GM18520 (cell line): ENCODE results near the gene BNIP3.

ENCODE experiments used
- ATAC-seq: cut with Tn5 transposase; IDR thresholded peaks from one replicate; pipeline ENCODE4 v1.9.1; 2021; ENCODE audit not compliant: unreplicated experiment

Gene BNIP3

GRCh38 chr10:131981429-131982184 is at the start of gene BNIP3:
TSS of gene BNIP3 (minus strand) at chr10:131981923. CDS start at chr10:131981806, 117 bp downstream.
- ATAC-seq: peak; percentile 88

GRCh38 chr10:132030898-132031463 is 49.3 kb upstream of the BNIP3 start:
- no peak for ATAC-seq

- no peak for ATAC-seq
Measured at GRCh38 chr10:132028706-132029105, 47.0 kb upstream of the BNIP3 start.

- no peak for ATAC-seq
Measured at GRCh38 chr10:132027423-132027983, 45.8 kb upstream of the BNIP3 start.

- ATAC-seq: peak; percentile 64
Measured at GRCh38 chr10:132023092-132023811, 41.5 kb upstream of the BNIP3 start.

GRCh38 chr10:132022241-132022640 is 40.5 kb upstream of the BNIP3 start:
- ATAC-seq: no peak

- no peak for ATAC-seq
Measured at GRCh38 chr10:132021504-132022143, 39.9 kb upstream of the BNIP3 start.

GRCh38 chr10:132021046-132021445 is 39.3 kb upstream of the BNIP3 start:
- no peak for ATAC-seq

GRCh38 chr10:132020456-132020855 is 38.7 kb upstream of the BNIP3 start:
- no peak for ATAC-seq

GRCh38 chr10:132019366-132019765 is 37.6 kb upstream of the BNIP3 start:
- ATAC-seq: no peak

GRCh38 chr10:132018446-132018845 is 36.7 kb upstream of the BNIP3 start:
- no peak for ATAC-seq

GRCh38 chr10:132016514-132016913 is 34.8 kb upstream of the BNIP3 start:
- ATAC-seq: no peak

- no peak for ATAC-seq
Measured at GRCh38 chr10:132011445-132011844, 29.7 kb upstream of the BNIP3 start.

- ATAC-seq: no peak
Measured at GRCh38 chr10:132011024-132011423, 29.3 kb upstream of the BNIP3 start.

GRCh38 chr10:132010483-132010882 is 28.8 kb upstream of the BNIP3 start:
- ATAC-seq: no peak

GRCh38 chr10:132009575-132009974 is 27.9 kb upstream of the BNIP3 start:
- no peak for ATAC-seq

- ATAC-seq: no peak
Measured at GRCh38 chr10:132007681-132008080, 26.0 kb upstream of the BNIP3 start.

- no peak for ATAC-seq
Measured at GRCh38 chr10:132006966-132007365, 25.2 kb upstream of the BNIP3 start.

GRCh38 chr10:132005147-132005546 is 23.4 kb upstream of the BNIP3 start:
- no peak for ATAC-seq

- no peak for ATAC-seq
Measured at GRCh38 chr10:132004052-132004451, 22.3 kb upstream of the BNIP3 start.

GRCh38 chr10:132003282-132003924 is 21.7 kb upstream of the BNIP3 start:
- no peak for ATAC-seq
